Measurements from ENCODE around the gene NTSR1.

- TF ChIP-seq CTCF (conservative IDR thresholded peaks at IDR 0.05; ENCODE audit: low read length) (no peak), EZH2phosphoT487 (IDR thresholded peaks at IDR 0.05; ENCODE audit: borderline replicate concordance) (no peak)
Measured at GRCh38 chr20:62759981-62760431, 51.4 kb downstream of the NTSR1 start.

All from Loucy (cell line).